Chondrocyte (in vitro differentiated cells): ENCODE data around the gene TST. TPM values are rescaled to one million over a fixed set of nuclear protein-coding genes. Genes with fewer than 3 reads are reported as not detected.

Experiments used
- DNase-seq: peaks from one replicate; pipeline ENCODE4 v3.0.0; 2021; ENCODE audit warnings: mixed read lengths, low spot score
- H3K27ac Mint-ChIP-seq: one replicate; pipeline ENCODE4 v1.8.0; 2021; ENCODE audit warnings: mild to moderate bottlenecking, moderate library complexity, mixed read lengths; ENCODE audit not compliant: unreplicated experiment
- H3K27me3 Mint-ChIP-seq: 2 replicates; pipeline ENCODE4 v1.8.0; 2021; ENCODE audit warnings: low read depth, mixed read lengths
- H3K36me3 Mint-ChIP-seq: 2 replicates; pipeline ENCODE4 v1.8.0; 2021; ENCODE audit warnings: low read depth, mixed read lengths
- H3K4me1 Mint-ChIP-seq: 2 replicates; pipeline ENCODE4 v1.8.0; 2021; ENCODE audit warnings: low read depth, mild to moderate bottlenecking, mixed read lengths
- H3K4me3 Mint-ChIP-seq: one replicate; pipeline ENCODE4 v1.8.0; 2021; ENCODE audit warnings: mild to moderate bottlenecking, moderate library complexity, mixed read lengths; ENCODE audit not compliant: unreplicated experiment
- H3K9me3 Mint-ChIP-seq: 2 replicates; pipeline ENCODE4 v1.8.0; 2021; ENCODE audit warnings: low read depth, mixed read lengths
- CTCF ChIP-seq: fragments of 200-600 bp; sonication (generic); IDR thresholded peaks from 2 replicates; pipeline ENCODE4 v1.5.0; 2021; ENCODE audit warnings: antibody characterized with exemption, mild to moderate bottlenecking, moderate library complexity
- total RNA-seq: library from RNA; stranded (reverse); gene quantifications from 3 replicates; pipeline ENCODE4 v1.2.1, GENCODE V29; 2021

Gene TST
- total RNA-seq, 1 donor from 2014 or later = 24.9 TPM

- DNase-seq = no peak
- Mint-ChIP-seq H3K4me3 (no peak overlapping the region), H3K4me1 (peaks cover 4% of the 10 kb centered on the region), H3K27ac (no peak overlapping the region), H3K9me3 (no peaks in the 10 kb centered on the region), H3K36me3 (no peaks in the 10 kb centered on the region), H3K27me3 (peaks cover 10% of the 10 kb centered on the region)
- TF ChIP-seq CTCF = no peak
Observed at GRCh38 chr22:37039466-37039865, 20.2 kb upstream of the TST start.

- H3K4me3 Mint-ChIP-seq = no peak overlapping the region
- H3K9me3 Mint-ChIP-seq = no peaks in the 10 kb centered on the region
- DNase-seq = no peak
- peaks cover 10% of the 10 kb centered on the region for H3K4me1 Mint-ChIP-seq
- no peaks in the 10 kb centered on the region for H3K36me3 Mint-ChIP-seq
- H3K27ac Mint-ChIP-seq = no peak overlapping the region
- peaks cover 14% of the 10 kb centered on the region for H3K27me3 Mint-ChIP-seq
- TF ChIP-seq CTCF = no peak
Observed at GRCh38 chr22:37037669-37038068, 18.4 kb upstream of the TST start.

- no peak for TF ChIP-seq CTCF
- H3K36me3 Mint-ChIP-seq = no peaks in the 10 kb centered on the region
- H3K9me3 Mint-ChIP-seq = no peaks in the 10 kb centered on the region
- H3K4me3 Mint-ChIP-seq = no peak overlapping the region
- peaks cover 18% of the 10 kb centered on the region for H3K4me1 Mint-ChIP-seq
- no peak for DNase-seq
- H3K27me3 Mint-ChIP-seq = peaks cover 14% of the 10 kb centered on the region
- H3K27ac Mint-ChIP-seq = no peak overlapping the region
Observed at GRCh38 chr22:37036655-37037377, 17.6 kb upstream of the TST start.

DNA sequence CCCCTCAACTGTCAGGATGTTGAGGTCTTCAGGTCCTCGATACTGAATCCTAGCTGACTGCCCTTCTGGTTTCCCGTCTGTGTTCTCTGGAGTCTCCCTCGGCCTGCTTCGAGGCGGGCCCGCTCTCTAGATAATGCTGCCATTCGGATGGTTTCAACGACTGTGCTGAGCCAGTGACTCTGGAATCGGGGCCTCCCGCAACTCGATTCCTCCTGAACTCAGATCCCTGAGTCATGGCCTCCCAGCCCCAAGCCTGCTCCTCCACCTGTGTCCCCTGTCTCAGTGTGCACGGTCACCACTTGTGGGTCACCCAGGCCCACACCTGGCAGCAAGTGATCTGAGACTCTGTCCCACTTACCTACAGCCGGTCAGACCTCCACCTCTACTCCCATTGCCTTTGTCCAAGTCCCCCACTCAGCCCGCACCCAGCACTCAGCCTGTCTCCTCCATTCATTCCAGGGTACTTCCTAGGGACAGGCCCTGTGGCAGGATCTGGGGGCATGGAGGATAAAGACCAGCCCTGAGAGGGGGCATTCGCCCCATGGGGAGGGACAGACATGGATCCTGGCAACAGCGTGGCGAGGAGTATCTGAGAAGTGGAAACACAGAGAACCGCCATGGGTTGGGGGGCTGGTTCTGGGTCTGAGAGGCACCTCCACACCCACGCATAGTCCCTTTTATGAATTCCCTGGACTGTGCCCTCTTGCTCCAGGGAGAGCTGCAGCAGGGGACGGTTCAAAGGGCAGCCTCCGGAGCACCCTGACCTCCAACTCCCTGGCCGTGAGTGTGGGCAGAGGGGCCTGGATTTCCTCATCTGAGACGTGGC, 14.6 kb upstream of the TST start:
- Mint-ChIP-seq H3K27ac (no peak overlapping the region), H3K4me3 (no peak overlapping the region), H3K9me3 (no peaks in the 10 kb centered on the region), H3K4me1 (peaks cover 14% of the 10 kb centered on the region), H3K36me3 (peaks cover 3% of the 10 kb centered on the region), H3K27me3 (peaks cover 14% of the 10 kb centered on the region)
- no peak for DNase-seq
- no peak for TF ChIP-seq CTCF

DNA sequence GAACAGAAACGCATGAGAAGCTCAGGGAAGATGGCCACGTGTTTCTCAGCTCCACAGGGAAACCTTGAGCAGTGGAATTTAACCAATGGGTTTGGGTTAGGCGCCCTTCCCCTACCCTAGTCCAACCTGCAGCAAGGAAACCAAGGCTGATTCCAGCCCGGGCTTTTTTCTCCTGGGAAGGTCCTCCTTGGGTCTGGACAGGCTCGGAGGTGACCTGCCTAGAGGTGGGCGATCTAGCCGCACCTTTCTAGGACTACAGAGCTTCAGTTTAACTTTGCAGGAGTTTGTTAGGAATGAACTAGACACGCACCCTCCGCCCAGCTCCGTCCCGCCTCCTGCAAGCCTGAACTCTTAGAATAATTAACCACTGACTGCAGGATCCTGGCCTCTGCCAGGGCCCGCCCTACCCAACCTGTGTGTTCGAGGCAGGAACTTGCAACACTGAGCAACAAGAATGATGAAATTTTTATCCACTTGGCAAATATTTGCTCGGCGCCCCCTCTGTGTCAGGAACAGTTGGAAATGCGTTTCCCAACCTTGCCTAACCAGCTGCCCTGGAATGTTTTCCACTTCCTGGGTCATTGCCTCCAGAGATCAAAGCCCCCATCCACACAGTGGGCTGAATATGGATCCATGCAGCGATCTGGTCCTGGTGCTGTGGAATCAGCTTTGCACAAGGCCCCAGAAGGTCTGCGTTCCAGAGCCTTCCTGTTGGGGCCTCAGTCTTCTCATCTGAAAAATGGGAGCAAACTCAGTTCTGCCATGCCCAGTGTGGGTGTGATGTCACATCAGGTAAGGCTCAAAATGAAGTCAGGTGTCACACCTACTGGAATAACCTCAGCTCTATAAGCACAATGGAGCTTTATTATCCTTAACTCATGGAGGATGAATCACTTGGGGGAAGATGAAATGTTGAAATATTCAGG, 13.6 kb upstream of the TST start:
- DNase-seq = no peak
- H3K9me3 Mint-ChIP-seq = no peaks in the 10 kb centered on the region

More for the DNA sequence above, 13.6 kb upstream of the TST start:
- TF ChIP-seq CTCF = no peak
- peaks cover 14% of the 10 kb centered on the region for H3K27me3 Mint-ChIP-seq
- H3K4me1 Mint-ChIP-seq = peaks cover 14% of the 10 kb centered on the region
- H3K36me3 Mint-ChIP-seq = peaks cover 4% of the 10 kb centered on the region
- peak overlapping the region; percentile 51 for H3K27ac Mint-ChIP-seq
- no peak overlapping the region for H3K4me3 Mint-ChIP-seq
